Activated CD4-positive, alpha-beta T cell treated with anti-CD3 and anti-CD28 coated beads for 1 hour (primary cell): ENCODE data around the gene FNDC11.
"Not testable (repeated sequence)": the region's sequence is repeated elsewhere in the genome, so short reads cannot be mapped to it uniquely, and the experiment has no call there.

ENCODE experiments used
- DNase-seq: peaks from one replicate; pipeline ENCODE4 v3.0.0-alpha.2; 2020

Gene FNDC11

DNA sequence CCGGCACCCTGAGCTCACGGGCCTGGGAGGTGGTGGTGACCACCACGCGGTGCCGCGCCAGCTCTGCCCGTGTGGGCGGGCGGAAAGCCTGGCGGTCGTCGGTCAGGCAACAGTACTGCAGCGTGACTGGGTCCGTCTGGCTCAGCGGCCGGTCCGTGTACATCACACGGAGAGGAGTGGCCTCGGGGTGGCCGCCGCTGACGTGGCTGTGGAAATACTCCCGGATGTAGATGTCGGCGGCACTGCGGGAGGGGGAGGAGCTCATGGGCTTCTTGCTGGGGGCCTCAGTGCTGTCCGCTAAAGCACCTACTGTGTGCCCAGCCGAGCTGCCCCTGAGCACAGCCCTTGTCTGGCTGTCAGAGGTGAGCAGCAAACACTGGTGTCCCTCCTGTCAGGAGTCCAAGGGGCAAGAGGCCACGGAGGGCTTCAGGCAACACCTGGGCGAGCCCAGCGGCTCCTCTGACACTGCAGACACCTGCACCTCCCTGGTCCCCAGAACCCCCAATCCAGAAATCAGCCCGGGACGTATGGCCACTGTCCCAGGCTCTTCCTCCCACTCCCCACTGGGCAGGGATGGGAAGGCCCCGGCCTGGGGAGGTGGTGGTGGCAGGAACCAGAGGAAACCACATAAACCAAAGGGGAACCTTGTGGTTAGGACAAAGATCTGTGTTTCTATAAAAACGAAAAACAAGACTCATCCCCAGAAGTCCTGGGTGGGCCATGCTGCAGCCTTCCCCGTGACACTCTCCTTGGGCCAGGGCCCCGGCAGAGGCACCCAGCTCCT lies 13.6 kb downstream of the FNDC11 start:
- no peak for DNase-seq

DNA sequence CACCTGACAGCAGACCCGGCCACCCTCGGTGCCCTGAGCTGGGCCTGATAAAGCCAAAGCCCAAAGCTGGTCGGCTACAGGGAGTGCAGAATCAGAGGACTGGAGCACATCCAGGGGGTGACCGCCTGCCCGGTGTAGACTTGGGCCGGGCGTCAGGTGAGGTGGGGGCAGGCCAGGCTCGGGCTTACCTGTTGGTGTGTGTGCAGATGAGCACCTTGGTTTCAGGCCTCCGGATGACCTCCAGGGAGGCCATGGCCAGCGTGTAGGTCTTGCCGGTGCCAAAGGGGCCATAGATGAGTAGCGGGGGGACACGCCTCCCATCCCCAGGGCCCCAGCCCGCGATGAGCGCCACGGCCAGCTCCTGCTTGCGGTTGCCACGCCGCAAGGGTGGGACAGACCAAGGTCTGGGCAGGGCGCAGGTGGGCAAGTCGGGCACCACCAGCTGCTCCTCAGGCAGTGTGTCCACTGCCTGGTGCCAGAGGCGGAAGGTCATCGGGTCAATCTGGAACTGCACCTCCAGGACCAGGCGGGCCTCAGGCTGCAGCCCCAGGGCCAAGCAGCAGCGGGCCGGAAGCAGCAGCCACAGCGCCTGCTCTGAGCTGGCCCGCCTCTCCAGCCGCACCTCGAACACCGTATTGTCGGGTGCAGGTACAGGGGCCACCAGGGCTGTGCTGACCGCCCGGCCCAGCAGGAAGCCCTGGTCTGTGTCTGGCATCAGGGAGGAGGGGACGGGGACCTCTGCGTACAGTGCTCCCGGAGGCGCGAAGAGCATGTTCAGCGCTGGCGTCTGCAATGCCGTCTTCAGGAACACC lies 14.4 kb downstream of the FNDC11 start:
- DNase-seq = no peak

DNA sequence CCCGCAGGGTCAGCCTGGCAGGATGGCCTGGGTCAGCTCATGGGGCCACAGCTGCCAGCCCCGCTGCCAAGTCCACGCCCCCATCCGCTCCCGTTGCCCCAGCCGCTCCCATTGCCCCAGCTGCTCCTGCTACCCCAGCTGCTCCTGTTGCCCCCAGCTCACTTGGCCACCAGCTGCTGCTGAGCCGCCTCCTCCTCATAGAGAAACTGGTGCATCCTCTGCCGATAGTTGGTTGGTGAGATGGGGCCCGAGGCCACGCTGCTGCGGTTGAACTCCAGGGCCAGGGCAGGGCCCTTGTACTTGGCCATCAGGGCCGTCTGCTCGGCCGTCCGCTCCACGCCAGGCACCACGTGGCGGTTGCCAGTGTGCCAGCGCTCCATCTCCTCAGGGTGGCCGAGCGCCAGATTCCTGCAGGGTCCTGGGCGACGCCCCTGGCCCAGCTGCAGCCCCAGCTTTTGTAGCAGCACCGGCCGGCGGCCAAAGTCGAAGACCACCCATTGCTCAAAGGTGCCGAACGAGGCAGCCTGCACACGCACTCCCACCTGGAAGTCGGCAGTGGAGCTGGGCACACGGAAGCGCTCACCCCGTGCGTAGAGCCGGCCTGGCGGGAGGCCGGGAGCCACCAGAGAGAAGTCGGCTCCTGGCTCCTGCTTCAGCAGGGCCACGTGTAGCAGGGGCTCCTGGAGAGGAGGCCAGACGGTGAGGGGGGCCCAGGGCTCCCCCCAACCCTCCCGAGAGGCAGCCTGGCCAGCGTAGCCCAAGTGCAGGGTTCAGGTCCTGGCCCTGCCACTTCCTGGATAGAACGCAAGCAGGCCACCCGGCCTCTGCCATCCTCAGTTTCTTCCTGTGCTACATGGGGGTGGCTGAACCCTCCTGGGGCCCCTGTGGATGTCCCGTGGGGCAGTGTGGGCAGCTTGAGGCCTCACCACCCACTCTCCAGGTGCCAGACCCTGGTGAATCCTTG lies 15.3 kb downstream of the FNDC11 start:
- DNase-seq = no peak

DNA sequence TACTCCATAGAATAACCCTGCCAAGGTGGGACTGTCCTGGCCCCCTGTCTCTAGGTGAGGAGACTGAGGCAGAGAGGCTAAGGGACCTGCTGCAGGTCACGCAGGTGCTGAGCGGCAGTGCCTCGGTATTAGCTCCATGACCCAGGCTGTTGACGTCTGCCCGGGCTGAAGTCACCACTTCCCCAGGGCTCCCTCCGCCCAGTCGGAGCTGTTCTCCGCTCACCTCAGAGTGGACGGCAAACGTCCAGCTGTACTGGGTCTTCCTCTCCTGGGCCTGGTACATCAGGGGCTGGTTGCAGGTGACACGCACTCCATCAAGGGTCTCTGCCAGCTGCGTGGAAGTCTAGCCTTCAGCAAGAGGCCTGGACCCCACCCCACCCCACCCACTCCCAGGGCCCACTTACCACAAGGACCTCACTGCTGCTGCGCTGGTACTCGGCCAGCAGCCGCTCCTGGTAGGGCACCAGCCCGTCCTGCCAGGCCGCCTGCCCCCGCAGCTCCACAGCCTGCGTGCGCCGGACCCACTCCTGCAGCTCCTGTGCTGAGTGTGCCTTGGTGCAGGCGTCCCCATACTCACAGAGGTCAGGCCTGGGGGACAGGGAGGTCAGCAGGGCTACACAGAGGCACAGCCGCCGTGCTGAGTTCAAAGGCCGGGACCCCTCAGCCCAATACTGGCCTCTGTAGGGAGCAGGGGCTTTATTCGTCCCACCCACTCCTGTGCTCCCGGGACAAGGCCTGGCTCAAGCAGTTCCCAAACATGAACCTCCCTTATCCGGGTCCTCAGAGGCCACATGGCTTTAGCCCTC lies 16.5 kb downstream of the FNDC11 start:
- DNase-seq = no peak

DNA sequence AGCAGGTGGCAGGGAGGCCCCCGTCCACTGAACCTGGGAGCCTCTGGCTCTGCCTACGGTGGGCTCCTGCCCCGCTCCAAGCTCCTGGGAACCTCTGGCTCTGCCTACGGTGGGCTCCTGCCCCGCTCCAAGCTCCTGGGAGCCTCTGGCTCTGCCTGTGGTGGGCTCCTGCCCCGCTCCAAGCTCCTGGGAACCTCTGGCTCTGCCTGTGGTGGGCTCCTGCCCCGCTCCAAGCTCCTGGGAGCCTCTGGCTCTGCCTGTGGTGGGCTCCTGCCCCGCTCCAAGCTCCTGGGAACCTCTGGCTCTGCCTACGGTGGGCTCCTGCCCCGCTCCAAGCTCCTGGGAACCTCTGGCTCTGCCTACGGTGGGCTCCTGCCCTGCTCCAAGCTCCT lies 17.1 kb downstream of the FNDC11 start:
- not testable (repeated sequence) for DNase-seq

DNA sequence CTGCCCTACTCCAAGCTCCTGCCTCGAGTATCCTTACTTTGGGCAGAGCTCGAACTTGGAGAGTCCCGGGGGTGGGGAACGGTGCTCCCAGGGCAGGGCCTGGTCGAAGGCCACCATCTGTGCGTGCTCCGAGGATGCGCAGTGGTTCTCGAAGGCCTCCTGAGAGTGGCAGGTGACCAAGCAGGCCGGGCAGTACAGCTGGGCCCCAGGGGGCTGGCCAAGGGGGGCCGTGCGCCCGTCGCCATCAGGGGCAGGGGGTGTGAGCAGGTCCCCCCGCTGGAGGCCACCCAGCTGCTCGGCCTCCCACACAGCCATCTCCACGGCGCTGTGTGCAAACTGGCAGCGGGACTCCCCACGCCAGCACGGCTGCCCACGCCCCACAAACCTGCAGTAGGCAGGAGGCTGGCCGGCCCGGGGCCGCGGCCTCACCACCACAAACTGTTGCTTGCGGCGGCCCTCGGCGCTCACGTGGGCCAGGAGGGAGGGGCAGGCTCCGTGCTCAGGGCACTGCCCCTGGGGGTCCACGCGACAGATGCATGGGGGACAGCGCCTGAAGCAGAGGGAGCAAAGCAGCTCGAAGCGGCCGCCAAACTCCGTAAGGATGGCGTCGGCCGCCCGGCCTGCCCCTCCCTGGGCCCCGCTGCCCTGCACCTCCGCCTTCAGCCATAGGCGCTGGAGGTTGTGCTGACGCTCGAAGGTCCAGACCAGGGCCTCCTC lies 18.3 kb downstream of the FNDC11 start:
- no peak for DNase-seq

DNA sequence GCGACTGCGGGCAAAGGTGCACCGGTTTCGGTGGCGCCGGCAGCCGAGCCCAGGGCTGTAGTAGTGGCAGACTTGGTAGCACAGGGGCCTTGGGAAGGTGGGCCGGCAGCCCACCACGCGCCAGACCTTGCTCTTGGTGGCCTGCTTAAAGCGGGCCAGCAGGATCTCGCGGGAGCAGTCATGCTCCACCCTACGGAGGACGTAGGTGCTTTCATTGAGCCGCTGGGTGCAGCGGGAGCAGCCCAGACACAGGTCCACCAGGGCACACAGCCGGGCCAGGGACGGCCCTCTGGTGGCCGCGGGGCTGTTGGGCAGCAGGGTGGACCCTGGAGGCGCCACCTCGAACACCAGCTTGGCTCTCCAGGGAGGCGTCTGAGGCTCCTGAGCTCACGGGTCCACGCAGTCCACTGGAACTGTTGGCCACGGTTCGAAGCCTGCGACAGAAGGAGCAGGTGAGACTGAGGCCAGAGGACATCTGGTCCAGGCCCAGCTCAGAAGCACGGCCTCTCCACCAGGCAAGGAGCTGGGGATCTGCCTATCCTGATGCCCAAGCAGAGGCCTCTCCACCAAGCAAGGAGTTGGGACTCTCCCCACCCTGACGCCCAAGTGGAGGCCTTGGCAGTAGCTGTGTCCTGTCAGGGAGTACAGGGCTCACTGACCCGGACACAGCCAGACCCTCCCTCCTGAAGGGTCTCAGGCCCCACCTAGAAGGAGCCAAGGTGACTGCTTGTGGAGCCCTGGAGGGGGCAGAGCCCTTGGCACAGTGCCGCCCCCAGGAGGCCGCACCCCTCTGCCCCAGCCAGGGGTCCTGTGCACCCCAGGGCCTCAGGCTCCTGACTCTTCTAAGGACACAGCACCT lies 19.1 kb downstream of the FNDC11 start:
- DNase-seq = peak; percentile 15

DNA sequence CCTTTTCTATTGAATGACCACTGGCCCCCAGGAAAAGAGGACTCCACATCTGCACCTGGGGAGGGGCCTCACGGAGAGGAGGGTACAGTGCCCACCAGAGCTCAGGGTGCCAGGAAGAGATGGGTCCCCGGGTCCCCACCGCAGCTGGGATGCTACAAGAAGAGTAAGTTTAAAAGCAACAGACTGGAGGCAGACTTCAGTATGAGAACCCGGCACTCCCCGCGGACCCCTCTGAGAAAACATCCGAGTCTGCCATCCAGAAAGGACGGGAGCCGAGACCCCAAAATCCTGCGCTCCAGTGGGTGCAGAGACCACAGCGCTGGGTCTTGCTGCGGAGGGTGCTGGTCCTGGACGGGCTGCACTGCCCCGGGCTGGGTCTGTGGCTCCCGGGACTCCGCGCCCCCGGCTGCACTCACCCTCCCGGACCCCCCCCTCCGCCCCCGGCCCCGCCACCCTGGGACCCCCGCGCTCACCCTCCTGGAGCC lies 19.7 kb downstream of the FNDC11 start:
- DNase-seq = no peak

DNA sequence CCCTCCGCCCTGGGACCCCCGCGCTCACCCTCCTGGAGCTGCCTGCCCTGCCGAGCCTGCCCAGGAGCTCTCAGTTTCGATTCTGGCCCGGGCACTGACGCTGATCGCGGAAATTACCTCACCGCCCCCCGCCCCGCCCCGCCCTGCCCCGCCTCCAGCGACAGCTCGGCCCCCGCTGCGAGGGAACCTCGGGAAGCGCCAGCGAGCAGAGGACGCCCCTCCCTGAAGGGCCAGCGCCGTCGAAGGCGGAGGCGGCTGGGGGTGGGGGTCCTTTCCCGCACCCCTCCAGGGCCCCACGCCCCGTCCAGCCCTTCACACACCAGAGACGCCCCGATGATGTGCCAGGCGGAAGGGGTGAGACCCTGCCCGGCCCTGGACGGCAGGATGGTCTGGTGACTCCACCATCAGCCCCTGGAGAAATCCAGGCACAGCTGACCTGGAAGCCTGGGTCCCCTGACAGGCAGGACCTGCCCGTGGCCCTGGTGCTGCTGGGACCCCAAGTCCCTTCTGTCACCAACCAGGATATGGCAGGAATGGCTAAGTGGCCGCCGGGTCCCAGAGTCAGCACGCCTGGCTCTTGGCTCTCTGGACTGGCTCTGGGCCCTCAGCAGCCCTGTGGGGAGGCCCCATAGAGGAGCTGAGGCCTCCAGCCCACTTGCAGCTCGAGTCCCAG lies 20.3 kb downstream of the FNDC11 start, which contains the start of gene HELZ2:
HELZ2 (minus strand) TSS at position 84 of the 673 bp plus-strand sequence. CDS start 1,854 bp downstream, outside the sequence.
- DNase-seq = peak; percentile 77

DNA sequence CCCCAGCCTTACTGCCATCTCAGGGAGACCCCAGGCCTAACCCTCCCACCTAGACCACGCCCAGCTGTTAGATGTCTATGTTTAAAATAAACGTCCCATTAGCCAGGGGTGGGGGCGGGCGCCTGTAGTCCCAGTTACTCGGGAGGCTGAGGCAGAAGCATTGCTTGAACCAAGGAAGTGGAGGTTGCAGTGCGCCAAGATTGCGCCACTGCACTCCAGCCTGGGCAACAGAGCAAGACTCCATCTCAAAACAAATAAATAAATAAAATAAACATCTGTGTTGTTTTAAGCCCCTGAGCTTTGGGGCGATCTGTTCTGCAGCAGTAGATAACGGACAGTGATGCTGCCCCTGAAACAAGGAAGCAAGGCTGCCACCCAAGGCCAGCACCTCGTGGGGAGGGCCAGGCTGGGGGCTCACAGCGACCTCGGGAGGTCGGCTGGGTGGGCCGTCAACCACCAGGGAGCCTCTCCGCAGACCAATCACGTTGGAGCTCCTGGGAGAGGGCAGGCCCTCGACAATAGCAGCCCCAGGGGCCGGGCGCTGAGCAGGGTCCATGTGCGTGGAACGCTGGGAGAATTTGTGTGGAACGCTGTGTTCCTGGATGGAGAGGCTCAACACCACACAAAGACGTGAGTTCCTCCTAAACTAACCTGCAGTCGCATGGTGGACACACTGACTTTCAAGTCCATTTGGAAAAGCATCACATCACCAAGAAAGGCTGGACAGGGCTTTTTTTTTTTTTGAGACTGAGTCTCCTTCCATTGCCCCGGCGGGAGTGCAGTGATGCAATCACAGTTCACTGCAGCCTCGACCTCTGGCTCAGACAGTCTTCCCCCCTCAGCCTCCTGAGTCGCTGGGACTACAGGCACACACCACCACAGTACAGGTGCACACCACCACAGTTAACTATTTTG lies 21.1 kb downstream of the FNDC11 start:
- DNase-seq = no peak

DNA sequence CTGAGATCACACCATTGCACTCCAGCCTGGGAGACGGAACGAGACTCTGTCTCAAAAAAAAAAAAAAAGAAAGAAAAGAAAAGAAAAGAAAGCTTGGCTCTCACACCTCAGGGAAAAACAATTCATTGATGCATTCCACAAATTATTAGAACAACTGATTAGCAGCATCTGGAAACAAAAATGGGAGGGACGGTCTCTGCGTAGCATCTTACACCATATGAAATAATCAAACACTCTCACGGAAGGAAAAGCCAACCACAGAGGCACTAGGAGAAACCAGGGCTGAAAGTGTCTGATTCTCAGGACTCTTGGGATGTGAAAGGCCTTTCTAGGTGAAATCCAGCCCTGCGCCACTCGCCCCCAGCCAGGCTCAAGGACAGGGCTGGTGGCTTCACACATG lies 22.4 kb downstream of the FNDC11 start:
- DNase-seq = no peak

DNA sequence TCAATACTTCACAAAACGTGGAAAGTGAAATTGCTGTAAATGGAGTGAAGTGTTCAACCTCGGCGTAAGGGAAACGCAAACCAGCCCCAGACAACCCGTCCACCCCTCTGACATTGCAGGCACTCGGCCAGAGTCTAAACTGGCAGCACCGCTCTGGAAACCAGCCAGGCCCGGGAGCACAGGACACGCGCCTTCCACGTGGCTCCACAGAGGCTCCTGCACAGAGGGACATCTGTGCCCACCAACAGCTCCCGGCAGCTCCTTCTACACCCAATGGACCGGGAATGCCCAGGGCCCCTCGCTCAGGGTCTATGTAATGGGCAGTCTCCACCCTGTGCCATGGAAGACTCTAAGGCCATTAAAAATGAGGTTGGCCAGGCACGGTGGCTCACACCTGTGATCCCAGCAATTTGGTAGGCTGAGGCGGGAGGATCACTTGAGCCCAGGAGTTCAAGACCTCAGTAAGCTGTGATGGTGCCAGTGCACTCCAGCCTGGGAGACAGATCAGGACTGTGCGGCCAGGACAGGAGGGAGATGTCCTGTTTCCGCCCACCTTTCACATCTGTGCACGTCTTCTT lies 23.4 kb downstream of the FNDC11 start:
- no peak for DNase-seq

DNA sequence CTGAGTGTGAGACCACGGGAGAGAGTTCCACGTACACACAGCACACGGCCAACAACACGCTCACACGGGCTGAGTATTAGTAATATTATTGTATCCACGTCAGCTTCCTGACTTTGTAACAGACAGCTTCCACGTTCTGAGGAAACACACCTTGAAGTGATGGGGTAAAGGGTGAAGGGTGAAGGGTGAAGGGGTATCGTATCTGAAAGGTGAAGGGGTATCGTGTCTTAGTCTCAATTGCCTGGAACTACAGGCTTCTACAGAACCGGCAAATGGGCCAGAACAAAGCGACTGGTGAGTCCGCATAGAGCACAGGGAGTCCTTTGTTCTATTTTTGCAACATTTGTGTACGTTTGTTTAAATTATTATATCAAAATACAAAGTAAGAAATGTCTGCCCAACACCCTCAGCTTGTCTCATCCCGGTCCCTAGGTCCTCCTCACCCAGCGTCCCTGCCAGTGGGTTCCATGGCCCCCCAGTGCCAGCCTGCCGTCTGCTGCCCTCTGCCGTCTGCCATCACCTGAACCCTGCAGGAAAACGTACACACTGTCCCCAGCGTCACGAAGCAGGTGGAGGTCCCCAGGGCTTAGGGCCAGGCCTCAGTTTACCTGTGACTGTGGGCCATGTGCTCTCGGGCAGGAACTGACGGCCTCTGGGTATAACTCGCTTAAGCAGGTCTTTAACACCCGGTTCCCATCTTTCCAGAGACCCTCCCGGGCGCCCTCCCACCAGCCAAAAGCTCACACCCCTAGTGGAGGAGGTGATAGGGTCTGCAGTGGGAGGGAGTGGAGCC lies 24.5 kb downstream of the FNDC11 start:
- DNase-seq = no peak

DNA sequence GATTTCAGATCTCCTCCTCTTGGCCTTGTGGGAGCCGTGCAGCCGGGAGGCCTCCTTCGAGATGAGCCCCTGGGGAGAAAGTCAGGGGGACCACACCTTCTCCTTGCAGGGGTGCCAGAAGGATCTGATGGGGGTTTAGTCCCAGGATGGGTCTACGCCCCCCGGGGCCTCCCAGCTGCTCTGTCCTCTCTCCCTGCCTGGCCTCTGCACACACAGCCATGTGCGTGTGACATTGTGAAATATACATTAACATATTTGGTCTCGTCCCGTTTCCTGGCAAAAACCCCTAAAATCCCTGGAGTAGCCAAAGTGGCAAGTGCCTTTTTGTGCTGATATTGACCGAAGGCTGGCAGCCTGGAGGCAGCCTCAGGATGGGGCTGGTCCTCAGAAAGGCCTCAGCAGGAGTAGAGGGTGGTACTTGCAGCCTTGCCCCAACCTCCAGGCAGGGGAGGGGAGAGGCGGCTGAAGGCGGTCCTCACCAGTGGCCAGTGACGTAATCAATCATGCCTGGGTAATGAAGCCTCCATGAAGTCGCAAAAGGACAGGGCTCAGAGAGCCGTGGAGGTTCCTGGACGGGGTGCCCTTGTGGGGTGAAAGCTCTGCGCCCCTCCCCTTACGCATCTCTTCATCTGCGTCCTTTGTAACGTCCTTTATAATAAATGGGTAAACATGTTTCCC lies 25.2 kb downstream of the FNDC11 start:
- DNase-seq = no peak

DNA sequence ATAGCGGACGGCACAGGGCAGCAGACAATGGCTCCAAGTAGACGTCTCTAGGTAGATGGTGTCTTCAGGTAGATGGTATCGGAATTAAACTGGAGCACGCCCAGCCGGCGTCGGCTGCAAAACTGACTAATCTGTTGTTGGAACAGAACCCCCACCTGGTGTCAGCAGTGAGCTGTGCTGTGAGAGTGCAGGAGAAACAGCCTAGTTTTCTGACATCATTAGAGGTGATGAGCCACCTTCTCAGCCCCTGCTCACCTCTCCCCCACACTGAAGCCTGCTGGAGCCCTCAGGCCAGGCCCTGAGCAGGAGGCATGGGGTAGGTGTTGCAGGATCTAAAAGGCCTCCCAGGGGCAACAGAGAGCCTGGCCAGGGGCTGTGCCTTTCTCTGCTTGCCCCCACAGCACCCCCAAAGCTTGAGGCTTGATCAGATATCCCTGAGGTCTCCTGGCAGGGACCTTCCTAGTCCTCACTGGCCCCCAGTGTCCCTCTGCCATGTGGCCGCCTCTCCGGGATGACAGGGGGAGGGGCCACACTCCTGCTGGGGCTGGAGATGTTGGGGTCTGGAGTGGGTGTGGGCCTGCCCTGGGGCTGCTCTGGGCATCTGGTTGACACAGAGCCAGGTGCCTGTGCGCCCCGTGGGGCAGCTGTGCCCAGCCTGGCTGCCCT lies 27.0 kb downstream of the FNDC11 start:
- DNase-seq = peak; percentile 71
